ACC112 (cell line): ENCODE measurements around the gene MYO1A.

ENCODE experiments used
- H2AFZ ChIP-seq: fragments of 200-600 bp; sonication (generic); one replicate; pipeline ENCODE4 v1.6.0; 2017; ENCODE audit warnings: antibody characterized with exemption, low read length; ENCODE audit not compliant: unreplicated experiment
- H3K27ac ChIP-seq: fragments of 200-600 bp; sonication (generic); 2 replicates; pipeline ENCODE4 v1.5.1; 2014; ENCODE audit warnings: low read depth, mild to moderate bottlenecking, antibody characterized with exemption, low read length, moderate library complexity
- H3K27me3 ChIP-seq: fragments of 200-600 bp; sonication (generic); 2 replicates; pipeline ENCODE4 v1.6.1; 2014; ENCODE audit warnings: mild to moderate bottlenecking, antibody characterized with exemption, low read length, moderate library complexity, mixed read lengths; ENCODE audit not compliant: insufficient read depth
- H3K36me3 ChIP-seq: fragments of 200-600 bp; sonication (generic); 2 replicates; pipeline ENCODE4 v1.6.1; 2016; ENCODE audit warnings: mild to moderate bottlenecking, antibody characterized with exemption, low read length, moderate library complexity, mixed read lengths; ENCODE audit not compliant: insufficient read depth
- H3K4me1 ChIP-seq: fragments of 200-600 bp; sonication (generic); one replicate; pipeline ENCODE4 v1.6.1; 2016; ENCODE audit warnings: low read length, mixed read lengths; ENCODE audit not compliant: insufficient read depth, unreplicated experiment, control insufficient read depth
- H3K4me3 ChIP-seq: fragments of 200-600 bp; sonication (generic); 2 replicates; pipeline ENCODE4 v1.5.1; 2014; ENCODE audit warnings: mild to moderate bottlenecking, low read depth, low read length
- H3K79me2 ChIP-seq: fragments of 200-600 bp; sonication (generic); one replicate; pipeline ENCODE4 v1.6.0; 2016; ENCODE audit warnings: low read length; ENCODE audit not compliant: control insufficient read depth, unreplicated experiment, insufficient read depth

Gene MYO1A

GRCh38 chr12:57092876-57093414, 43.0 kb upstream of the MYO1A start:
- Histone ChIP-seq H3K27ac (peak overlapping the region; percentile 35), H3K4me3 (peak overlapping the region; percentile 18; the same call in 1 of the 2 replicates), H3K79me2 (peaks cover 33% of the 10 kb centered on the region), H2AFZ (no peak overlapping the region), H3K4me1 (peaks cover 41% of the 10 kb centered on the region), H3K27me3 (no peaks in the 10 kb centered on the region), H3K36me3 (peaks cover 14% of the 10 kb centered on the region; the same call in 1 of the 2 replicates)

DNA sequence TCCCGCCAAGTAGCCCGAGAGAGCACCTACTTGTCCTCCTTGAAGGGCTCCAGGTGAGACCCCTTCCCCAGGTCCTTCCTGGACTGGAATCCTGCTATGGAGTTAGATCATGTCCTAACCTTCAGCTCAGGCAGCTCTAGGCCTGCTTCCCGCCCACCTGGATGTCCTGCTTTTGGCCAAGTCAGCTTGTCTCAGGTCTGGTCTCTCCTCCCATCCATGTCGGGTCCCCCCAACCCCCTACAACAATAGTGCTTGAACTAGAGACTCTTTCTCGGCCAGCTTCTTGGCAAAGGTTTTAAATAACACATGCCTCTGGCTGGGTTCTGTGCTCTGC, 42.6 kb upstream of the MYO1A start:
- H3K36me3 ChIP-seq = peaks cover 11% of the 10 kb centered on the region; the same call in 1 of the 2 replicates

GRCh38 chr12:57091638-57092528, 42.0 kb upstream of the MYO1A start:
- H3K4me1 ChIP-seq = peaks cover 41% of the 10 kb centered on the region

More for the DNA sequence above, 42.6 kb upstream of the MYO1A start:
- Histone ChIP-seq H2AFZ (no peak overlapping the region), H3K27me3 (no peaks in the 10 kb centered on the region), H3K4me3 (peak overlapping the region; percentile 18; the same call in 1 of the 2 replicates), H3K79me2 (peaks cover 33% of the 10 kb centered on the region), H3K27ac (peak overlapping the region; percentile 35), H3K4me1 (peaks cover 41% of the 10 kb centered on the region)

DNA sequence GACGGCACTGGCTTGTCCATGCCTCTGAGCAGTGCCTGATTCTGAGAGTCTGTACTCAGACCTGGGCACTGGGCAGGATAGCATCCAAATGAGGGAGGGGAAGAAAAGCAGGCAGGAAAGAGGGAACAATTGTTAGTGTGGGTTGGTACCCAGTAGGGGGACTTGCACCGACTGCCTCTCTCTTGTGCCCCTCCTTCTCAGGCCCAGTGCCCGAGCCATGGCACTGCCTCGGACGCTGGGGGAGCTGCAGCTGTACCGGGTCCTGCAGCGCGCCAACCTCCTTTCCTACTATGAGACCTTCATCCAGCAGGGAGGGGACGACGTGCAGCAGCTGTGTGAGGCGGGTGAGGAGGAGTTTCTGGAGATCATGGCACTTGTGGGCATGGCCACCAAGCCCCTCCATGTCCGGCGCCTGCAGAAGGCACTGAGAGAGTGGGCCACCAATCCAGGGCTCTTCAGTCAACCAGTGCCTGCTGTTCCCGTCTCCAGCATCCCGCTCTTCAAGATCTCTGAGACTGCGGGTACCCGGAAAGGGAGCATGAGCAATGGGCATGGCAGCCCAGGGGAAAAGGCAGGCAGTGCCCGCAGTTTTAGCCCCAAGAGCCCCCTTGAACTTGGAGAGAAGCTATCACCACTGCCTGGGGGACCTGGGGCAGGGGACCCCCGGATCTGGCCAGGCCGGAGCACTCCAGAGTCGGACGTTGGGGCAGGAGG, 41.2 kb upstream of the MYO1A start:
- Histone ChIP-seq H3K27me3 (no peaks in the 10 kb centered on the region), H3K79me2 (peaks cover 33% of the 10 kb centered on the region), H2AFZ (no peak overlapping the region), H3K4me1 (peaks cover 42% of the 10 kb centered on the region), H3K4me3 (peak overlapping the region; percentile 80), H3K36me3 (peaks cover 11% of the 10 kb centered on the region; the same call in 1 of the 2 replicates), H3K27ac (peak overlapping the region; percentile 4; the same call in 1 of the 2 replicates)

More at GRCh38 chr12:57091638-57092528, 42.0 kb upstream of the MYO1A start:
- peaks cover 33% of the 10 kb centered on the region for H3K79me2 ChIP-seq
- peaks cover 11% of the 10 kb centered on the region; the same call in 1 of the 2 replicates for H3K36me3 ChIP-seq
- peak overlapping the region; percentile 80 for H3K4me3 ChIP-seq
- H3K27me3 ChIP-seq = no peaks in the 10 kb centered on the region
- H3K27ac ChIP-seq = peak overlapping the region; percentile 35
- H2AFZ ChIP-seq = no peak overlapping the region

DNA sequence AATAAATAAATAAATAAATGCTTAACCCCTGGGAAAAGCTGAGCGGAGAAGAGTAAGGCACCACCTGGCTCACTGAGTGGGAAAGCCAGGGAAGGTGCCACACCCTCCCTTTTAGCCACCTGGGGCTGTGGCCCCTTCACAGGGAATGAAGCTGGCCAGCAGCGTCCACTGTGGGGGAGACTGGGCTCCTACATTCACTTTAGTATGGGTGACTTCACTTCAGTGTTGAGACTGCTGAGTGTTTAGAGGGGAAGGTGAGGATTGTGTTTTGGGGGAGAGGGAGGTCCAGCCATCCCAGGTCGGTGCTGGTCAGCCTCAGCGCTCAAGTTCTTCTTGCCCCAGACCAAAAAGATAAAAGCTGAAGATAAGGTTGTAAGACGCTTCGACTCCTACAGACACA, 40.6 kb upstream of the MYO1A start:
- H3K79me2 ChIP-seq = peaks cover 33% of the 10 kb centered on the region
- no peaks in the 10 kb centered on the region for H3K27me3 ChIP-seq
- H2AFZ ChIP-seq = no peak overlapping the region
- peaks cover 11% of the 10 kb centered on the region; the same call in 1 of the 2 replicates for H3K36me3 ChIP-seq
- H3K27ac ChIP-seq = peak overlapping the region; percentile 4; the same call in 1 of the 2 replicates
- peaks cover 48% of the 10 kb centered on the region for H3K4me1 ChIP-seq
- peak overlapping the region; percentile 80 for H3K4me3 ChIP-seq

- Histone ChIP-seq H3K4me3 (peak overlapping the region; percentile 80), H2AFZ (no peak overlapping the region), H3K79me2 (peaks cover 33% of the 10 kb centered on the region), H3K4me1 (peaks cover 49% of the 10 kb centered on the region), H3K27ac (peak overlapping the region; percentile 68), H3K27me3 (no peaks in the 10 kb centered on the region), H3K36me3 (peaks cover 8% of the 10 kb centered on the region; the same call in 1 of the 2 replicates)
Observed at GRCh38 chr12:57089271-57090245, 39.6 kb upstream of the MYO1A start.

DNA sequence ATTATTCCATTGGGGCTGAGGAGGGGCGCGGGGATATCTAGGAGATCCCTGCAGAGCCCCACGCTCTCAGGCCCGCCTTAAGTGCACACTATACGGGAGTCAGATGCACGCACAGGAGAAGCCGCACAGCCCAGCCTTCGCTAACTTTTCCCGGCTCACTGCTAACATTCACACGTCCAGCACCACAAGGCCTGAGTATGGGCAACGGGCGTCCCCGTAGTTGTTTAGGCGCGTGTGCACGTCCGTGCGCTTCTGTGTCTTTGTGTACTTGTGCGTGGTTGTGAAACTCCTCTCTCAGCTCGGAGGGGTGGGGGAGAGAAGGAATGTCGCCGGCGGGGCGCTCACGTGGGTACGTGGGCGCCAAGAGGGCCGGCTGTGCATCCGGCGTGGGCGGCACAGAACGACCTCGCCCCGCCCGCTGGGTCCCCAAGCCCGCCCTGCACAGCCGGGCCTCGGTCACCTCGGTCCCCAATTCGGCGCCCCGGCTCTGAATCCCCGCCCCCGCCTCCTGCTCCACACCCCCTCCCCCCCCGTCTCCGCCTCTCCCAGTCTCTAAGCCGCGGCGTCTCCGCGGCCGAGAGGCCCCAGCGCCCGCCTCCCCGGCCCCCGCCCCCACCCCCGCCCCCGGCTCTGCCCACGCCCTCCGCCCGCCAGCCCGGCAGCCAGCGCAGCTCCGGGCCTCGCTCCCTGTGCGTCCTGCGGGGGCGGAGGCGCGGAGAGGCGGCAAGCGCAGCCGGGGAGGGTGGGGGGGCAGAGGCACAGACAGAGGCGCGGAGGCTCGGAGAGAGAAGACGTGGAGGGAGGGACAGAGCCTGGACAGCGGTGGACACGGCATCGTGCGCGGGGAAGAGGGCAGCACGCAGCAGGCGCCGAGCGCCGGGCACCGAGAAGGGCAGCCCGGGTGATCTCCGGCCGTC, 38.7 kb upstream of the MYO1A start, which contains the start of gene NAB2:
NAB2 (plus strand) TSS at position 761 of the 917 bp plus-strand sequence. CDS start 158 bp downstream, outside the sequence.
- peaks cover 8% of the 10 kb centered on the region; the same call in 1 of the 2 replicates for H3K36me3 ChIP-seq
- peaks cover 41% of the 10 kb centered on the region for H3K4me1 ChIP-seq
- H3K27ac ChIP-seq = peak within 1 kb of the TSS; percentile 93
- H3K79me2 ChIP-seq = peaks cover 33% of the 10 kb centered on the region
- H3K4me3 ChIP-seq = peak within 1 kb of the TSS; percentile 91
- H3K27me3 ChIP-seq = no peaks in the 10 kb centered on the region
- H2AFZ ChIP-seq = peak within 1 kb of the TSS; percentile 3

DNA sequence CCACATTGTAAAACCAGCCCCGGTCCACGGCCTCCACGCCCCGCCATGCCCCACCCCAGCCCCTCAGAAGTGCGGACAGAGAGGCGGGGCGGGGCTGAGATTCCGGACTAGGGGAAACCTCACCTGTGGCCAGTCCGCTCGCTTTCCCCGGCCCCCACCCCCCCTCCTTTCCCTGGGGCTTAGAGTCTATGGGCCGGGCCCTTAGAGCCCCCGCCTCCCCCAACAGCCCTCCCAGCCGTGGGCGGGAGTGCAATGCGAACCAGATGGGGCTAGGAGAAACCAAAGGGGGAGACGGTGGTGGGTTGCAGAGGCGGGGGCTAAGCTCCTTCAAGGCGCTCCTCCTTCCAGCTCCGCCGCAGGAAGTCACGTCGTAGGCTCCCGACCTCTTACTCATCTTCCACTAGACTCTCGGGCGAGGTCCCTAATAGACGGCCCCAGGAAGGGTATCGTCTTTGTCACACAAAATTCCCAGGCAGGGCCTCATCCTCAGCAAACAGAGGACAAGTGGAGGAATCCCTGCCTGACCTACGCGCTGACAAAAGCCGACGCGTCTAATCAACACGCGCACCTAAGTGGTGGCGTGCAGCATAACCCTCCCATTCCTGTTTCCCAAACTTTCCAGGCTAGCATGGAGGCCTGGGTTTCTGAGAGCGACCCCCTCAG, 37.9 kb upstream of the MYO1A start:
- Histone ChIP-seq H3K79me2 (peaks cover 33% of the 10 kb centered on the region), H3K4me1 (peaks cover 33% of the 10 kb centered on the region), H2AFZ (peak overlapping the region; percentile 3), H3K4me3 (peak overlapping the region; percentile 91), H3K36me3 (peaks cover 7% of the 10 kb centered on the region; the same call in 1 of the 2 replicates), H3K27ac (peak overlapping the region; percentile 93), H3K27me3 (no peaks in the 10 kb centered on the region)
